HG02623 (cell line): ENCODE data around the gene CAPN10.

Source experiments
- ATAC-seq: cut with Tn5 transposase; IDR thresholded peaks from one replicate; pipeline ENCODE4 v1.9.1; 2021; ENCODE audit warnings: moderate library complexity; ENCODE audit not compliant: unreplicated experiment

CAPN10 gene

GRCh38 chr2:240636563-240637115 is 50.1 kb downstream of the CAPN10 start:
- no peak for ATAC-seq

GRCh38 chr2:240637116-240637900 is 50.8 kb downstream of the CAPN10 start:
- no peak for ATAC-seq

GRCh38 chr2:240637901-240638345 is 51.4 kb downstream of the CAPN10 start:
- ATAC-seq: no peak

GRCh38 chr2:240638512-240639160 is 52.1 kb downstream of the CAPN10 start:
- ATAC-seq: no peak

- no peak for ATAC-seq
Observed at GRCh38 chr2:240639566-240639965, 53.0 kb downstream of the CAPN10 start.

GRCh38 chr2:240640939-240641338 is 54.4 kb downstream of the CAPN10 start:
- no peak for ATAC-seq

GRCh38 chr2:240642061-240642805 is 55.7 kb downstream of the CAPN10 start:
- no peak for ATAC-seq

GRCh38 chr2:240642806-240643092 is 56.2 kb downstream of the CAPN10 start:
- no peak for ATAC-seq

GRCh38 chr2:240643093-240643810 is 56.7 kb downstream of the CAPN10 start:
- no peak for ATAC-seq

- ATAC-seq: no peak
Observed at GRCh38 chr2:240643811-240644150, 57.2 kb downstream of the CAPN10 start.

- ATAC-seq: no peak
Observed at GRCh38 chr2:240644171-240644651, 57.7 kb downstream of the CAPN10 start.

- ATAC-seq: no peak
Observed at GRCh38 chr2:240644859-240645301, 58.3 kb downstream of the CAPN10 start.

- no peak for ATAC-seq
Observed at GRCh38 chr2:240645346-240645745, 58.8 kb downstream of the CAPN10 start.

- ATAC-seq: no peak
Observed at GRCh38 chr2:240645801-240646175, 59.3 kb downstream of the CAPN10 start.

- no peak for ATAC-seq
Observed at GRCh38 chr2:240646176-240646899, 59.8 kb downstream of the CAPN10 start.

- ATAC-seq: no peak
Observed at GRCh38 chr2:240646900-240647502, 60.5 kb downstream of the CAPN10 start.

- ATAC-seq: no peak
Observed at GRCh38 chr2:240647503-240648154, 61.1 kb downstream of the CAPN10 start.

GRCh38 chr2:240648155-240648649 is 61.7 kb downstream of the CAPN10 start:
- no peak for ATAC-seq
